B cell (primary cell): Measurements from ENCODE around the gene LARGE1. TPM values are rescaled to one million over a fixed set of nuclear protein-coding genes. Genes with fewer than 3 reads are reported as not detected.

Experiments used
- ATAC-seq: fragments of 200-7000 bp; cut with Tn5 transposase; one replicate; pipeline ENCODE4 v1.10.0; 2021; ENCODE audit warnings: low read depth, mild to moderate bottlenecking, moderate number of reproducible peaks, moderate library complexity
- CTCF ChIA-PET: fragments of 350-600 bp; sonication (Branson Sonifier 250); formaldehyde crosslinking; loops from one replicate; lab custom pipeline; 2021; ENCODE audit warnings: antibody characterized with exemption, inconsistent platforms; lab: Charles Lee
- POLR2A ChIA-PET: fragments of 350-600 bp; sonication (Branson Sonifier 250); formaldehyde crosslinking; loops from one replicate; lab custom pipeline; 2021; ENCODE audit warnings: antibody characterized with exemption; lab: Charles Lee
- DNase-seq: peaks from one replicate; pipeline ENCODE4 v3.0.0; 2013
- H2AFZ ChIP-seq: 2 replicates; pipeline ENCODE4 v1.6.1; 2012; ENCODE audit warnings: mild to moderate bottlenecking, low read depth, low read length; ENCODE audit not compliant: insufficient read depth, poor library complexity, severe bottlenecking
- H3K27ac ChIP-seq, 2 donors: 1 replicate in 1 of 2; 2 replicates in 1 of 2; pipeline ENCODE4 v1.5.1; 2012 to 2013; ENCODE audit warnings: low read length in 2 of 2, mild to moderate bottlenecking in 2 of 2, moderate library complexity in 1 of 2
- H3K27me3 ChIP-seq, 4 experiments: fragments of 200-600 bp in 1 of 4; sonication (generic) in 1 of 4; replicated peaks in 1 of 4; 1 replicate in 2 of 4; 2 replicates in 2 of 4; pipeline versions ENCODE4 v1.6.1 to v1.7.0; 2013 to 2016; ENCODE audit warnings: low read length in 3 of 4, mild to moderate bottlenecking in 2 of 4, mixed read lengths in 1 of 4, moderate library complexity in 1 of 4; ENCODE audit not compliant: insufficient read depth in 4 of 4, control insufficient read depth in 3 of 4; ENCODE audit errors: control extremely low read depth in 1 of 4
- H3K36me3 ChIP-seq, 2 experiments: replicated peaks in 1 of 2; 1 replicate in 1 of 2; 2 replicates in 1 of 2; pipeline versions ENCODE4 v1.6.1 to v1.7.1; 2013; ENCODE audit warnings: low read length in 1 of 2; ENCODE audit not compliant: insufficient read depth in 2 of 2, control insufficient read depth in 1 of 2; ENCODE audit errors: control extremely low read depth in 1 of 2, extremely low read depth in 1 of 2
- H3K4me1 ChIP-seq, 2 donors: fragments of 200-600 bp in 1 of 2; sonication (generic) in 1 of 2; 1 replicate in 1 of 2; 2 replicates in 1 of 2; pipeline versions ENCODE4 v1.5.1 to v1.6.1; 2013 to 2017; ENCODE audit warnings: low read length in 2 of 2; ENCODE audit not compliant: control insufficient read depth in 2 of 2, insufficient read depth in 2 of 2
- H3K4me2 ChIP-seq: replicated peaks from 2 replicates; pipeline ENCODE3; 2012; ENCODE audit warnings: mild to moderate bottlenecking, low read depth, low read length; ENCODE audit not compliant: poor library complexity, severe bottlenecking
- H3K4me3 ChIP-seq, 5 experiments: fragments of 200-600 bp in 1 of 5; sonication (generic) in 1 of 5; 1 replicate in 3 of 5; 2 replicates in 2 of 5; pipeline versions ENCODE4 v1.5.1 to v1.7.0; 2011 to 2016; ENCODE audit warnings: low read length in 4 of 5, mild to moderate bottlenecking in 4 of 5, low read depth in 2 of 5, control low read depth in 1 of 5, moderate library complexity in 1 of 5; ENCODE audit not compliant: insufficient read depth in 1 of 5; ENCODE audit errors: control extremely low read depth in 1 of 5, extremely low read depth in 1 of 5
- H3K79me2 ChIP-seq: fragments of 200-600 bp; sonication (generic); one replicate; pipeline ENCODE4 v1.6.0; 2016; ENCODE audit warnings: low read length; ENCODE audit not compliant: control insufficient read depth, insufficient read depth
- H3K9ac ChIP-seq: fragments of 200-600 bp; sonication (generic); 2 replicates; pipeline ENCODE4 v1.6.1; 2017; ENCODE audit warnings: mild to moderate bottlenecking, low read length, moderate library complexity
- H3K9me3 ChIP-seq, 3 donors: one replicate each; pipeline versions ENCODE4 v1.6.1 to v1.7.1; 2013; ENCODE audit warnings: low read length in 2 of 3; ENCODE audit not compliant: control insufficient read depth in 2 of 3, insufficient read depth in 1 of 3; ENCODE audit errors: control extremely low read depth in 1 of 3
- H4K20me1 ChIP-seq: 2 replicates; pipeline ENCODE4 v1.6.0; 2012; ENCODE audit warnings: mild to moderate bottlenecking, low read length; ENCODE audit not compliant: insufficient read depth, control insufficient read depth, poor library complexity, severe bottlenecking
- H3K27ac Mint-ChIP-seq: one replicate; pipeline ENCODE4 v1.8.0; 2021; ENCODE audit warnings: mixed read lengths
- H3K27me3 Mint-ChIP-seq: one replicate; pipeline ENCODE4 v1.8.0; 2021; ENCODE audit warnings: mixed read lengths
- H3K4me1 Mint-ChIP-seq: one replicate; pipeline ENCODE4 v1.8.0; 2021; ENCODE audit warnings: mixed read lengths
- H3K4me3 Mint-ChIP-seq: one replicate; pipeline ENCODE4 v1.8.0; 2021; ENCODE audit warnings: mixed read lengths
- H3K9me3 Mint-ChIP-seq: one replicate; pipeline ENCODE4 v1.8.0; 2022; ENCODE audit warnings: mixed read lengths; ENCODE audit not compliant: insufficient read depth
- EZH2 ChIP-seq: IDR thresholded peaks from 2 replicates; pipeline ENCODE4 v1.6.1; 2012; ENCODE audit warnings: borderline replicate concordance, low read depth, mild to moderate bottlenecking, moderate library complexity, low read length; ENCODE audit not compliant: insufficient read depth, poor library complexity, severe bottlenecking
- WGBS: methylation state at CpG from one replicate; pipeline ENCODE4 v1.1.5; 2013; ENCODE audit warnings: missing lambda C conversion rate; ENCODE audit not compliant: insufficient coverage; 5-methylcytosine and 5-hydroxymethylcytosine counted together
- intact Hi-C: fragments of 100-400 bp; cut with micrococcal nuclease; formaldehyde crosslinking; loops from one replicate; pipeline ENCODE4 v1.10.0; 2022
- polyA plus RNA-seq: library from polyadenylated mRNA; depleted of rRNA; stranded (reverse); fragments of >200 nt; gene quantifications from 2 replicates; pipeline ENCODE4 v1.2.3, GENCODE V29; 2012
- total RNA-seq, 2 donors: library from RNA; stranded (reverse); fragments of 120-200 nt in 1 of 2; gene quantifications; 1 replicate in 1 of 2; 2 replicates in 1 of 2; pipeline versions ENCODE4 v1.2.3 to v1.2.4, GENCODE V29; 2013 to 2022
- TF ChIP-seq, protein P1 (sequence below): fragments of 200-600 bp; IDR thresholded peaks from one replicate; pipeline ENCODE4 v1.8.0; 2022; ENCODE audit warnings: antibody characterized with exemption, mild to moderate bottlenecking

Gene LARGE1
- total and polyA plus RNA-seq, 2 donors (not counting 1 experiment from before 2014, with no cell fraction given) = 20.7 to 82.0 TPM

DNA sequence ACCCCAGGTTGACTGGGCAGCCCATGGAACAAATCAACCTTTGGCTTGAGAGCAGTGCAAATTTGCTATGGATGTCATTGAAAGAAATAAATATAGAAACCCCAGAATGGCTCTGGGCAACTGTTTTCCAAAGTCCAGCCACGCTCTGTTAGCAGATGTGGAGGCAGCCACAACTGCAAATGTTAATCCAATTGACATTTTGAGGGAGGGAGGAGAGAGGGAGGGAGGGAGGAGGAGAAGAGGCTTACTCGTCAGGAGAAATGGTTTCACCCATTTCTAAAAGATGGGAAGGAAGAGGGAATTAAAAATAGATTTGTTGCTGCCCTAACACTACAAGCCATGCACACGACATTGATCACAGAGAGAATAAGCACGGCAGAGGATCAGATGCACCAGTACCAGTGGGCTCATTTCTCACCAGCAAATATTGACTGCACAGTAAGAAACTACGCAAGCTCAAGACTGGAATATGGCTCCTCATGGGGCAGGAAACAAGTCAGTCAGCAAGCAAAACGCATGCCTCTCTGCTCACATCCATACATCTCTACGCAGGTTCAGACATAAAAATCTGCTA, 229.1 kb downstream of the LARGE1 start:
- Histone ChIP-seq H3K9me3 (peaks cover 0 to 5% (median 0%) of the 10 kb centered on the region in 3 donors), H2AFZ (no peak overlapping the region), H3K27me3 (no peaks in the 10 kb centered on the region), H3K9ac (no peak overlapping the region), H3K79me2 (peaks cover 20% of the 10 kb centered on the region), H3K27ac (no peak overlapping the region), H4K20me1 (peaks cover 48% of the 10 kb centered on the region), H3K4me1 (no peaks in the 10 kb centered on the region), H3K4me3 (no peak overlapping the region), H3K36me3 (peaks cover 0 to 3% of the 10 kb centered on the region in 2 experiments), H3K4me2 (no peak overlapping the region)
- Mint-ChIP-seq H3K9me3 (peaks cover 4% of the 10 kb centered on the region), H3K4me3 (no peak overlapping the region), H3K4me1 (no peaks in the 10 kb centered on the region), H3K27me3 (no peaks in the 10 kb centered on the region), H3K27ac (no peak overlapping the region)
- no peak for DNase-seq
- 89% methylated on average over 6 of the region's 7 CpGs for WGBS
- ATAC-seq = no peak
- intact Hi-C loops = no loop called here
- ChIA-PET POLR2A (no interaction called here), CTCF (no interaction called here)
- TF ChIP-seq, protein P1, sequence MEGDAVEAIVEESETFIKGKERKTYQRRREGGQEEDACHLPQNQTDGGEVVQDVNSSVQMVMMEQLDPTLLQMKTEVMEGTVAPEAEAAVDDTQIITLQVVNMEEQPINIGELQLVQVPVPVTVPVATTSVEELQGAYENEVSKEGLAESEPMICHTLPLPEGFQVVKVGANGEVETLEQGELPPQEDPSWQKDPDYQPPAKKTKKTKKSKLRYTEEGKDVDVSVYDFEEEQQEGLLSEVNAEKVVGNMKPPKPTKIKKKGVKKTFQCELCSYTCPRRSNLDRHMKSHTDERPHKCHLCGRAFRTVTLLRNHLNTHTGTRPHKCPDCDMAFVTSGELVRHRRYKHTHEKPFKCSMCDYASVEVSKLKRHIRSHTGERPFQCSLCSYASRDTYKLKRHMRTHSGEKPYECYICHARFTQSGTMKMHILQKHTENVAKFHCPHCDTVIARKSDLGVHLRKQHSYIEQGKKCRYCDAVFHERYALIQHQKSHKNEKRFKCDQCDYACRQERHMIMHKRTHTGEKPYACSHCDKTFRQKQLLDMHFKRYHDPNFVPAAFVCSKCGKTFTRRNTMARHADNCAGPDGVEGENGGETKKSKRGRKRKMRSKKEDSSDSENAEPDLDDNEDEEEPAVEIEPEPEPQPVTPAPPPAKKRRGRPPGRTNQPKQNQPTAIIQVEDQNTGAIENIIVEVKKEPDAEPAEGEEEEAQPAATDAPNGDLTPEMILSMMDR = no peak

DNA sequence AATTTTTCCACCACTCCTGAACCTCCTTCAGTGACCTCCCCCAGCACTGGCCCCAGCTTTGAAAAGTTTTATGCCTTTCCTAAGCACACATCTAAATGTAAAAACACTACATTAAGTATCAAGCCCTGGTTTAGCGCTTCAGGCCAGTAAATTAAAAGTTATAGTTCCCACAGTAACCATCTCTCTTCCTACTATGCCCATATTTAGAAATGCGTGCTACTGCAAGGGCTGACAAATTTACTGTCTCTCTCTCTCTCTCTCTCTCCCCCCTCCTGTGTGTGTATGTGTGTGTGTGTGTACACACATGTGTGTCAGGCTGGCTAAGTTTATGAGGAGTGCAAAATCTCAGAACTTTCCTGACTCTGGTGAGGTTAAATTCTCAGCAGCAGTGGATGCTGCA, 231.4 kb downstream of the LARGE1 start:
- ATAC-seq = no peak
- Histone ChIP-seq H3K4me2 (no peak overlapping the region), H4K20me1 (peaks cover 57% of the 10 kb centered on the region), H2AFZ (no peak overlapping the region), H3K36me3 (peaks cover 0 to 3% of the 10 kb centered on the region in 2 experiments), H3K4me3 (no peak overlapping the region), H3K79me2 (peaks cover 17% of the 10 kb centered on the region), H3K27ac (no peak overlapping the region), H3K9ac (no peak overlapping the region), H3K4me1 (no peaks in the 10 kb centered on the region), H3K27me3 (no peaks in the 10 kb centered on the region), H3K9me3 (peaks cover 0 to 8% (median 0%) of the 10 kb centered on the region in 3 donors)
- CTCF ChIA-PET = no interaction called here
- 100% methylated on average over 1 of the region's 2 CpGs for WGBS
- Mint-ChIP-seq H3K27me3 (no peaks in the 10 kb centered on the region), H3K9me3 (peaks cover 4% of the 10 kb centered on the region), H3K4me3 (no peak overlapping the region), H3K27ac (no peak overlapping the region), H3K4me1 (no peaks in the 10 kb centered on the region)
- intact Hi-C loops = no loop called here
- DNase-seq = no peak
- TF ChIP-seq EZH2 = no peak
- TF ChIP-seq, protein P1 = no peak
- POLR2A ChIA-PET = no interaction called here
